AG09319 (cell line): Measurements from ENCODE around the gene UCP2.

Experiments used
- DNase-seq: peaks from one replicate; pipeline ENCODE4 v3.0.0-alpha.2; 2010; ENCODE audit warnings: low read depth; ENCODE audit errors: extremely low read depth
- TF ChIP-seq, protein P1 (sequence below): IDR thresholded peaks from 2 replicates; pipeline ENCODE4 v1.5.1; 2011; ENCODE audit warnings: low read depth, mild to moderate bottlenecking, inconsistent platforms, low read length, moderate library complexity

UCP2 gene

DNA sequence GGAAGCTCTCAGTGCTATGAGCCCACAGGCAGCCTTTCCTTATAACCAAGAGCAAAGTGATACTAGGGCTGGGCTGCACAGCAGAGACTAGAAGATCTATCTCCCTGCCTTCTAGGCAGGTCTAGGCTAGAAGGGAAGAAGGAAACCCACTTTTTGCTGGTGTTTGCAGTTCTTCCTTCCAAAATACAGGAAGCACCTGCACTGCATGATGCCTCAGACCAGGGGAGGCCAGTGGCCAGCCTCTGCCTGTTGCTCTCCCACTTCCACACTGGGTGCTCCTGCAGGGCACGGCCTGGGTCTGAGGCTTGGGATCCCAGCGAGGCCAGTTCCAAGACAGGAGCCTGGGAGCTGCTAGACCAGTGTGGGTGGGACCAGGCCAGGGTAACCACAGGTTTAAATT lies 32.2 kb upstream of the UCP2 start:
- TF ChIP-seq, protein P1, sequence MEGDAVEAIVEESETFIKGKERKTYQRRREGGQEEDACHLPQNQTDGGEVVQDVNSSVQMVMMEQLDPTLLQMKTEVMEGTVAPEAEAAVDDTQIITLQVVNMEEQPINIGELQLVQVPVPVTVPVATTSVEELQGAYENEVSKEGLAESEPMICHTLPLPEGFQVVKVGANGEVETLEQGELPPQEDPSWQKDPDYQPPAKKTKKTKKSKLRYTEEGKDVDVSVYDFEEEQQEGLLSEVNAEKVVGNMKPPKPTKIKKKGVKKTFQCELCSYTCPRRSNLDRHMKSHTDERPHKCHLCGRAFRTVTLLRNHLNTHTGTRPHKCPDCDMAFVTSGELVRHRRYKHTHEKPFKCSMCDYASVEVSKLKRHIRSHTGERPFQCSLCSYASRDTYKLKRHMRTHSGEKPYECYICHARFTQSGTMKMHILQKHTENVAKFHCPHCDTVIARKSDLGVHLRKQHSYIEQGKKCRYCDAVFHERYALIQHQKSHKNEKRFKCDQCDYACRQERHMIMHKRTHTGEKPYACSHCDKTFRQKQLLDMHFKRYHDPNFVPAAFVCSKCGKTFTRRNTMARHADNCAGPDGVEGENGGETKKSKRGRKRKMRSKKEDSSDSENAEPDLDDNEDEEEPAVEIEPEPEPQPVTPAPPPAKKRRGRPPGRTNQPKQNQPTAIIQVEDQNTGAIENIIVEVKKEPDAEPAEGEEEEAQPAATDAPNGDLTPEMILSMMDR, result no peak
- no peak for DNase-seq

DNA sequence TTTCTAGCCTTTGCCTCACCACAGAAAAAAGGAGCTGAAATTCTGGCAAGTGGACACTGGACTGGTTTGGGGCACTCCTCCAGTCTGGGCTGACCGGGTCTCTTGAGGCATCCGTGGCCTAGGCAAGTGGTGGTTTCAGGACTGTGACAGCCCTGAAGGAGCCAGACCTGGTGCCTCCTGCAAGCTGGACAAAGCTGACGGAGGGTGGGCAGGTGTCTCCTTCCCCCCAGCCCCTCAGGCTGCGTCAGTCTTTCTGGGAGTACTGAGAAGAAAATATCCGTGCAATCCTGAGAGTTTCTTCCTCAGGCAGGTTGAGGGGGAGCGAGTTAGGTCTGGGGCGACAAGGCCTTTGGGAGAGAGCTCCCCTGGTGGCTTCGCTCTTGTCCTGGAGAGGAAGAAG lies 30.5 kb upstream of the UCP2 start:
- DNase-seq, result no peak
- TF ChIP-seq, protein P1, result no peak

DNA sequence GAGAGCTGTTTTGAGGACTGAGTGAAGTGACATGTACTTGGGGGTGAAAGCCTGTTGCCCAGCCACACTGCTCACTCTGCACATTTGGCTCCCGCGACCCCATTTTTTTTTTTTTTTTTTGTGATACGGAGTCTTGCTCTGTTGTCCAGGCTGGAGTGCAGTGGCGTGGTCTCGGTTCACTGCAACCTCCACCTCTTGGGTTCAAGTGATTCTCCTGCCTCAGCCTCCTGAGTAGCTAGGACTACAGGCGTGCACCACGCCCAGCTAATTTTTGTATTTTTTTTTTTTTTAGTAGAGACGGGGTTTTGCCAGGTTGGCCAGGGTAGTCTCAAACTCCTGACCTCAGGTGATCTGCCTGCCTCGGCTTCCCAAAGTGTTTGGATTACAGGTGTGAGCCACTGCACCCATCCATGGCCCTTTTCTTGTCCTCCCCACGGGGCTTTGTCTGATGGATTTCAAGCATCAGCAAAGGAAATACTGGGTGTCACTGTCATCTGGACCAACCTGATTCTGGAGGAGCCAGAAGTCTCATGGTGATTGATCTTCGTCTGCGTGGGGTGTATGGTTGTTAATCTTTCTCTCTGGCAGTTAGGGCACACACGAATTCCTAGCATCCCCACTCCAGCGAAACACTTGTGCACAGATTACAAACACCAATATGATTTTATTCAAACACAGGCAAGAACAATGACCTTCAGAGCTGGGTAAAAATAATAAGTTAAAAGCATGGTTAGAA lies 29.6 kb upstream of the UCP2 start:
- DNase-seq, result no peak
- TF ChIP-seq, protein P1, result no peak

DNA sequence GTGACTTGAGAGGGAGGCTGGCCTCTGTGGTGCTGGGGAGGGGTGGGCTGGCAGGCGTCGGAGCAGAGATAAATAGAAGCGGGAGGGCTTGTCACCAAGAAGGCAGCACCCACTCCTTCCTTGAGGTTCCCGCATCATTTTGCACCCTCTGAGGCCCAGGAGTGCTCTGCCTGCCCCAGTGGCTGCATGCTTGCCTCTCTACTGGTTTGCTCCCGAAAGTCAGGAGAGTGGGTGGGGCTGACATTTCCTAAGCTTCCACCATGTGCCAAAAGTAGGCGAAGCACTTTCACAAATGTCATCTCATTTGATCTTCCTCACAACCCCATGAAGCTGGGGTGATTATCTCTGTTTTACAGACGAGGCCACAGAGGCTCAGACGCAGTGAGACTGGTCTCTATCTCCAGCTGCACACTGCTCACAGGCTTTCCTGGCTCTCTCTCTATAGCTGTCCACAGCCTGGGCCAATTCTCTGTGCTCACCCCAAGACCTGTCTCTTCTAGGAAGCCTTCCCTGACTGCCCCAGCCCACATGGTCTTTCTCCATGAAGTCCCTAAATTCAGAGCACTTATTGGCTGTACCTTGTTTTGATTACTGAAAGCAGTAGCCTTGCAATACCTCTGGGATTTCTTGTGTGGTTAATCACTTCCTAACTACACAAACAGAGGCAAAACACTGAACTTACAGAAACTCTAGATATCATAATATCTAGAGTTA lies 28.9 kb upstream of the UCP2 start:
- TF ChIP-seq, protein P1, result no peak
- DNase-seq, result peak; percentile 10

DNA sequence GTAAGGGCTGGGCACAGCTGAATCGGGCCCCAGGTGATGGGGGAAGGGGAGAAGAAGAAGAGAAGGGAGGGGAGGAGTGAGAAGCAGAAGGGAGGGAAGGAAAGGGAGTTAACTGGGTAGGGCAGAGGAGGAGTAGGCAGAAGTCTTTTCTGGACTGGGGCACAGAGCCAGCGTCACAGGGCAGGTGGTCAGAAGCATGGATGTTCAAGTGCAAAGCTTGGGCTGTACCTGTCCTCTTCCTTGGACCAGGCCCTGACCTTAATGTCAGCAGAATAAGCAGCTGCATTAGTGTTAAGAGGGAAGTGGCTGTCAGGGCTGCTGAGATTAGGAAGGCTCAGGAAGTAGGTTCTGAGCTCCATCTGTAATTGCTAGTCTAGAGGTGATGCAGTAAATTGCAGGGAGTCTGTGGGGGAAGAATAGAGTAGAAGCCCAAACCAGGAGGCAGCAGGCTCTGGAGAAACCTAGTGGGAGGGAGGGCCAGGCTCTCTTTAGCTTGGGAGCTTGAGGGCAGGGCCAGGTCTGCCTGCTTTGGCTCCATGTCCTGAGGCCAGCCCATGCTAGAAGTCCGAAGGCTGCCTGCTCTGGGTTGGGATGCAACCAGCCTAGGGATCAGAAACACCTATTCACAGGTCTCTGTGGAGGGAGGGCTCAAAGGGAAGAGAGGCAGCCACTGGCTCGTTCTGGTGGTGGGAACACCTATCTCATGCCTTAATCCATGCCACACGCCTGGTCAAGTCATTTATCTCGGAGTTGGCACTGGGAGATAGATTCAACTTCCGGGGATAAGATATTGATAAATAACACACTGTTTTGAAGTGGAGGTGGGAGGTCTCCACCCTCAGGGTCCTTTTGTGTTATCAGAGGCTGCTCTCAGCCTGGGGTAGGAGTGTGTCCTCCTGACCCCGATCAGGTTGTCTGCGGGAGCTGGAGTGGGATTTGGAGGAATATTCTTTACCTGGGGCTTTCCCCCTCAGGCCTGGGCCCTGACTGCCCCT lies 28.0 kb upstream of the UCP2 start:
- DNase-seq, result no peak
- TF ChIP-seq, protein P1, result no peak

DNA sequence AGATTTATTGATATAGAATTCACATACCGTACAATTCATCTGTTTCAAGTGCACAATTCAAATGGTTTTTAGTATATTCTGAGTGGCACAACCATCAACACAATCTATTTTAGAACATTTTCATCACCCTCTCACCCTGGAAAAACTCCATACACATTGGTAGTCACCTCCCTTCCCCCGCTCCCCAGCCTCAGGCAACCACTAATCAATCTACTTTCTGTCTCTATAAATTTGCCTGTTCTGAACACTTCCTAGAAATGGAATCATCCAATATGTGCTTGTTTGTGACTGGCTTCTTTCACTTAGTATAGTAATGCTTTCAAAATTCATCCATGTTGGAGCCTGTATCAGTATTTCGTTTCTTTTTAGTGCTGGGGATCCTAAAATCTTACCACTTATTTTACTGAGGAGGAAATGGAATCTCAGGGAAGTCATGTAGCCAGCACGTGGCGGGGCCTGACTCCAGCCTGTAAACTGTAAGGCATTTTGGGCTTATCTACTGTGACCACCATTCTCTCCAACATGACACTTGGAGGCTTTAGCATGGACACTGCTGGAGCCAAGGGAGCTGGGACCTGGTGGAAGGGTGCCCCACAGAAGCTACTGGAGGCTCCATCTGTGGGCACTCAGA lies 27.1 kb upstream of the UCP2 start:
- TF ChIP-seq, protein P1, result no peak

More for the DNA sequence above, 27.1 kb upstream of the UCP2 start:
- no peak for DNase-seq
